AG04449 (cell line): ENCODE data around the gene RFTN2.

Experiments used
- CTCF ChIA-PET: fragments of 350-600 bp; formaldehyde crosslinking; extraction: SDS; loops from one replicate; lab custom pipeline; 2021; ENCODE audit warnings: antibody characterized with exemption; lab: Yijun Ruan, JAX
- POLR2A ChIA-PET: fragments of 400-600, 350-600 bp; formaldehyde crosslinking; extraction: SDS; loops from one replicate; lab custom pipeline; 2020; ENCODE audit warnings: antibody characterized with exemption, inconsistent platforms; lab: Yijun Ruan, JAX
- DNase-seq: peaks from one replicate; pipeline ENCODE4 v3.0.0-alpha.2; 2010; ENCODE audit warnings: low read depth, low spot score
- H3K4me3 ChIP-seq: 2 replicates; pipeline ENCODE4 v1.5.1; 2011; ENCODE audit warnings: low read depth, mild to moderate bottlenecking, control low read depth, low read length
- CTCF ChIP-seq: IDR thresholded peaks from one replicate; pipeline ENCODE4 v1.5.1; 2011; ENCODE audit warnings: mild to moderate bottlenecking, moderate library complexity, low read length, control low read depth, inconsistent platforms; ENCODE audit not compliant: insufficient read depth; ENCODE audit errors: missing control alignments

Gene RFTN2

GRCh38 chr2:197543206-197543605 is 132.2 kb downstream of the RFTN2 start:
- POLR2A ChIA-PET, result no interaction called here
- no peak for TF ChIP-seq CTCF
- CTCF ChIA-PET, result no interaction called here
- DNase-seq, result no peak
- no peak overlapping the region for H3K4me3 ChIP-seq

GRCh38 chr2:197539734-197540133 is 135.7 kb downstream of the RFTN2 start:
- ChIA-PET CTCF (interaction anchor here (1.4 kb wide), 1 partner anchor 15 kb away, joined by 3 read pairs; no protein-coding TSS in a partner anchor), POLR2A (no interaction called here)
- no peak overlapping the region for H3K4me3 ChIP-seq
- TF ChIP-seq CTCF, result no peak
- no peak for DNase-seq

GRCh38 chr2:197538412-197538811 is 137.0 kb downstream of the RFTN2 start:
- no peak for TF ChIP-seq CTCF
- no peak overlapping the region for H3K4me3 ChIP-seq
- POLR2A ChIA-PET, result no interaction called here
- no peak for DNase-seq
- CTCF ChIA-PET, result interaction anchor here (1.4 kb wide), 1 partner anchor 16 kb away, joined by 3 read pairs; no protein-coding TSS in a partner anchor
